Endothelial cell of umbilical vein (primary cell): Measurements from ENCODE around the gene FOS. TPM values are rescaled to one million over a fixed set of nuclear protein-coding genes. Genes with fewer than 3 reads are reported as not detected.

Experiments used
- BruUV-seq: library from RNA; stranded (reverse); fragments of 400-500 nt; replicated peaks from 2 replicates; lab custom pipeline; 2021; lab: Mats Ljungman, UMichigan
- CTCF ChIA-PET: fragments of 300-600, 350-600 bp; sonication (Branson Sonifier 250); formaldehyde crosslinking; loops from one replicate; lab custom pipeline; 2021; ENCODE audit warnings: antibody characterized with exemption, inconsistent platforms; lab: Charles Lee
- POLR2A ChIA-PET: fragments of 300-600, 350-600 bp; sonication (Branson Sonifier 250); formaldehyde crosslinking; loops from one replicate; lab custom pipeline; 2021; ENCODE audit warnings: antibody characterized with exemption, inconsistent platforms; lab: Charles Lee
- DNase-seq: peaks from one replicate; pipeline ENCODE4 v3.0.0-alpha.2; 2011; ENCODE audit warnings: low read depth, low spot score
- FAIRE-seq: peaks from 2 replicates; lab custom pipeline; 2011; peaks lifted over from hg19 to GRCh38; lab: Jason Lieb, UNC
- H2AFZ ChIP-seq: 2 replicates; pipeline ENCODE4 v1.6.0; 2012; ENCODE audit warnings: low read depth, low read length, control low read depth, inconsistent platforms
- H3K27ac ChIP-seq: 2 replicates; pipeline ENCODE4 v1.5.1; 2011; ENCODE audit warnings: low read depth, mild to moderate bottlenecking, control low read depth, low read length, moderate library complexity; ENCODE audit not compliant: insufficient read depth
- H3K27me3 ChIP-seq, 2 experiments: 2 replicates each; pipeline versions ENCODE4 v1.6.0 to v1.6.1; 2011; ENCODE audit warnings: low read length in 2 of 2, mixed read lengths in 1 of 2; ENCODE audit not compliant: control insufficient read depth in 2 of 2, insufficient read depth in 2 of 2
- H3K36me3 ChIP-seq, 2 experiments: 2 replicates in 1 of 2; 3 replicates in 1 of 2; pipeline ENCODE4 v1.5.1; 2011; ENCODE audit warnings: low read length in 2 of 2, mild to moderate bottlenecking in 1 of 2, moderate library complexity in 1 of 2; ENCODE audit not compliant: control insufficient read depth in 2 of 2, insufficient read depth in 2 of 2; ENCODE audit errors: extremely low read depth in 1 of 2
- H3K4me1 ChIP-seq: 3 replicates; pipeline ENCODE4 v1.5.1; 2011; ENCODE audit warnings: mild to moderate bottlenecking, low read length; ENCODE audit not compliant: control insufficient read depth, insufficient read depth; ENCODE audit errors: extremely low read depth
- H3K4me2 ChIP-seq: 2 replicates; pipeline ENCODE4 v1.6.1; 2011; ENCODE audit warnings: low read length, control low read depth, mixed read lengths; ENCODE audit not compliant: insufficient read depth
- H3K4me3 ChIP-seq, 3 experiments: fragments of 200-600 bp in 1 of 3; sonication (generic), shearing (Covaris generic) in 1 of 3; replicated peaks in 1 of 3; 2 replicates each; pipeline ENCODE4 v1.5.1; 2011 to 2016; ENCODE audit warnings: control low read depth in 3 of 3, low read length in 3 of 3, mild to moderate bottlenecking in 2 of 3, inconsistent platforms in 1 of 3, low read depth in 1 of 3, moderate library complexity in 1 of 3; ENCODE audit not compliant: insufficient read depth in 1 of 3
- H3K79me2 ChIP-seq: 2 replicates; pipeline ENCODE4 v1.6.0; 2012; ENCODE audit warnings: low read length, inconsistent platforms; ENCODE audit not compliant: control insufficient read depth, insufficient read depth
- H3K9ac ChIP-seq: replicated peaks from 2 replicates; pipeline ENCODE3; 2011; ENCODE audit warnings: low read length, control low read depth; ENCODE audit not compliant: insufficient read depth; ENCODE audit errors: extremely low read depth
- H3K9me1 ChIP-seq: replicated peaks from 3 replicates; pipeline ENCODE4 v1.6.0; 2011; ENCODE audit warnings: mild to moderate bottlenecking, low read length; ENCODE audit not compliant: control insufficient read depth, insufficient read depth; ENCODE audit errors: extremely low read depth
- H3K9me3 ChIP-seq: replicated peaks from 2 replicates; pipeline ENCODE4 v1.5.1; 2012; ENCODE audit warnings: low read length, inconsistent platforms; ENCODE audit not compliant: control insufficient read depth, insufficient read depth
- H4K20me1 ChIP-seq: replicated peaks from 2 replicates; pipeline ENCODE3; 2011; ENCODE audit warnings: mild to moderate bottlenecking, low read length; ENCODE audit not compliant: control insufficient read depth, insufficient read depth; ENCODE audit errors: extremely low read depth
- EZH2 ChIP-seq: IDR thresholded peaks from 2 replicates; pipeline ENCODE4 v1.6.1; 2012; ENCODE audit warnings: borderline replicate concordance, low read depth, mild to moderate bottlenecking, moderate library complexity, low read length, inconsistent platforms; ENCODE audit not compliant: severe bottlenecking
- FOS ChIP-seq: IDR thresholded peaks from 2 replicates; pipeline ENCODE4 v1.6.1; 2011; ENCODE audit warnings: mild to moderate bottlenecking, low read length, moderate library complexity, borderline replicate concordance; ENCODE audit not compliant: insufficient read depth
- GATA2 ChIP-seq: IDR thresholded peaks from 2 replicates; pipeline ENCODE4 v1.7.0; 2011; ENCODE audit warnings: low read depth, mild to moderate bottlenecking, moderate library complexity, mixed read lengths, low read length; ENCODE audit not compliant: insufficient read length, insufficient read depth
- JUN ChIP-seq: IDR thresholded peaks from 2 replicates; pipeline ENCODE4 v1.6.1; 2011; ENCODE audit warnings: borderline replicate concordance, low read depth; ENCODE audit not compliant: insufficient read length, insufficient read depth
- MYC ChIP-seq: IDR thresholded peaks from one replicate; pipeline ENCODE4 v1.6.1; 2011; ENCODE audit warnings: mild to moderate bottlenecking, low read depth, low read length
- POLR2A ChIP-seq: IDR thresholded peaks from 2 replicates; pipeline ENCODE4 v1.6.1; 2012; ENCODE audit warnings: low read depth, mild to moderate bottlenecking, control low read depth, low read length
- POLR2AphosphoS5 ChIP-seq: IDR thresholded peaks from 2 replicates; pipeline ENCODE4 v1.6.1; 2012; ENCODE audit warnings: low read depth, mild to moderate bottlenecking, control low read depth, low read length, moderate library complexity; ENCODE audit not compliant: insufficient read depth
- dilution Hi-C: fragments of 300-500 bp; cut with MboI; formaldehyde crosslinking; loops from one replicate; pipeline ENCODE4 v1.15.0; 2019; ENCODE audit warnings: low sequenced_read_pairs; ENCODE audit not compliant: extremely low pct_ligation_motif_present
- intact Hi-C: fragments of 100-400 bp; cut with micrococcal nuclease; formaldehyde crosslinking; loops from one replicate; pipeline ENCODE4 v1.10.0; 2022
- polyA plus RNA-seq, 4 experiments: library from polyadenylated mRNA; depleted of rRNA in 3 of 4; stranded (reverse) in 3 of 4; unstranded in 1 of 4; fragments of >200 nt; gene quantifications; 2 replicates each; pipeline versions ENCODE4 v1.2.1 to v1.2.3, GENCODE V29; 2011 to 2012; ENCODE audit warnings: missing spikeins in 1 of 4
- total RNA-seq: library from RNA; stranded (reverse); gene quantifications from 2 replicates; pipeline ENCODE4 v1.2.3, GENCODE V29; 2021
- TF ChIP-seq, protein P1 (sequence below): IDR thresholded peaks from 2 replicates; pipeline ENCODE4 v1.6.1; 2011; ENCODE audit not compliant: insufficient read depth, insufficient read length
- TF ChIP-seq, protein P2 (sequence below), 2 donors: IDR thresholded peaks; 1 replicate in 1 of 2; 2 replicates in 1 of 2; pipeline ENCODE4 v1.5.1; 2011; ENCODE audit warnings: low read length in 2 of 2, mild to moderate bottlenecking in 2 of 2, moderate library complexity in 2 of 2, control low read depth in 1 of 2, inconsistent platforms in 1 of 2, low read depth in 1 of 2; ENCODE audit not compliant: insufficient read depth in 1 of 2; ENCODE audit errors: extremely low read depth in 1 of 2

FOS gene
- total and polyA plus RNA-seq, 2 donors (not counting 3 experiments of a cell fraction or from before 2014, with no cell fraction given) = 9.2 to 41.6 TPM

DNA sequence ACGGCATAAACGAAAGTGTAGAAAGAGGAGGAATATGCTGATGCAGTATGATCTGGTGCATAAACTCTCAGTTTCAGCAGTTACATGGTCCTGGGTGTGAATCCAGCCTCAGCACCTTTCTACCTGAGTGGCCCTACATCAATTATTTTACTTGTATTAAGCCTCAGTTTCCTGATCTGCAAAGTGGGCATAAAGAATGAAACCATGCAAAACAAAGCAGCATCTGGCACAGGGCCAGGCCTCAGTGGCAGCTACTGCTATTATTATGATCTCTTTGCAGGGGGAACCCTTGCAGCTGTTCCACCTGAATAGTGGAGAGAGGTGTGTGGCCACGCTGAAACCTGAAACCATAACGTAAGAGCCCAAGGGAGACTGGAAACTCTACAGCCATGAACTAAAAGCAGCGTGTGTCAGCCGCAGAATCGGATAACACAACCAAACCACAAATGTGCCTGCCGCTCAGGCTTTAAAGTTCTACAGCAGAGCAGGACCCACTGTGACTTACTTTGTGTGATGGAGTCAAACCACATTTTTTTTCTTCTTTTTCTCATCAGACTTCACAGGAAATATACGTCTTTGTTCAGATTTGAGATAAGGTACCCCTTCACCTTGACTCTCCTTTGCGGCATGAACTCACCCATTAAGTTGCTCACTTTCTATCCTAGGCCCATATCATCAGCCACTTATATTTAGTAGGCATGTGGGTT lies 29.2 kb upstream of the FOS start:
- TF ChIP-seq GATA2 (no peak), FOS (no peak), MYC (no peak), POLR2A (no peak), JUN (no peak)
- TF ChIP-seq, protein P1, sequence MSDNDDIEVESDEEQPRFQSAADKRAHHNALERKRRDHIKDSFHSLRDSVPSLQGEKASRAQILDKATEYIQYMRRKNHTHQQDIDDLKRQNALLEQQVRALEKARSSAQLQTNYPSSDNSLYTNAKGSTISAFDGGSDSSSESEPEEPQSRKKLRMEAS = no peak
- Histone ChIP-seq H2AFZ (no peak overlapping the region), H4K20me1 (no peaks in the 10 kb centered on the region), H3K9me3 (no peaks in the 10 kb centered on the region), H3K36me3 (no peaks in the 10 kb centered on the region), H3K9me1 (no peaks in the 10 kb centered on the region), H3K4me1 (peaks cover 16% of the 10 kb centered on the region), H3K27ac (no peak overlapping the region), H3K4me2 (no peak overlapping the region), H3K27me3 (no peaks in the 10 kb centered on the region), H3K79me2 (no peaks in the 10 kb centered on the region), H3K9ac (no peak overlapping the region), H3K4me3 (no peak overlapping the region)
- FAIRE-seq = no peak
- POLR2A ChIA-PET = interaction anchor here (0.6 kb wide), 2 partner anchors 15 to 22 kb away, joined by 3 read pairs; no protein-coding TSS in a partner anchor
- DNase-seq = no peak
- dilution Hi-C loops = no loop called here
- no TSS peak for BruUV-seq
- intact Hi-C loops = no loop called here
- CTCF ChIA-PET = interaction anchor here (0.9 to 1.4 kb wide), 3 partner anchors 10 to 14 kb away, joined by 4 to 7 read pairs (median 6); no protein-coding TSS in a partner anchor

DNA sequence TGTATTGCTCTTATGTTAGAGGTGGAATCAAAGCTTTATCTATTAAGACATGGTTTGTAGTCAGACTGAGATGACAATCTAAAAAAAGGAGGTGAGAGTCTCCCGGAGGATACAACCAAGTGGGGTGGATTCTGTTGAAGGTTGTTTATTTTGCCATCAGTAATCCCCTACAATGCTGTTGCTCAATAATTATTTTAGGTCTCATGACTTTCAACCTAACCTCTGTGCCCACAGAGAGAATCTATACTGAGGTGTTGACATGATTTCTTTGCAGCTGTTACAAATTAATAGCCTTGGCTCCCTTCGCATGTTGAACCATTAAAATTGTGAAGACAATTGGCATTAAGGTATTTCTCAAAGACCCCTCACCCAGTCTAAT lies 28.7 kb upstream of the FOS start:
- H3K79me2 ChIP-seq = no peaks in the 10 kb centered on the region
- dilution Hi-C loops = no loop called here
- DNase-seq (no peak), FAIRE-seq (no peak)
- H3K27me3 ChIP-seq = no peaks in the 10 kb centered on the region
- H3K27ac ChIP-seq = no peak overlapping the region
- no peaks in the 10 kb centered on the region for H3K9me1 ChIP-seq
- intact Hi-C loops = no loop called here
- no peaks in the 10 kb centered on the region for H4K20me1 ChIP-seq
- H3K4me2 ChIP-seq = no peak overlapping the region
- no peak overlapping the region for H2AFZ ChIP-seq
- H3K9me3 ChIP-seq = no peaks in the 10 kb centered on the region
- H3K4me1 ChIP-seq = peaks cover 19% of the 10 kb centered on the region
- ChIA-PET POLR2A (interaction anchor here (0.6 kb wide), 1 partner anchor 15 kb away, joined by 3 read pairs; no protein-coding TSS in a partner anchor), CTCF (no interaction called here)
- H3K4me3 ChIP-seq = no peak overlapping the region
- H3K36me3 ChIP-seq = no peaks in the 10 kb centered on the region
- TF ChIP-seq EZH2 = no peak
- no peak for TF ChIP-seq GATA2
- no peak for TF ChIP-seq FOS
- TF ChIP-seq POLR2A = no peak
- TF ChIP-seq, protein P1 = no peak
- no peak for TF ChIP-seq MYC
- TF ChIP-seq, protein P2, sequence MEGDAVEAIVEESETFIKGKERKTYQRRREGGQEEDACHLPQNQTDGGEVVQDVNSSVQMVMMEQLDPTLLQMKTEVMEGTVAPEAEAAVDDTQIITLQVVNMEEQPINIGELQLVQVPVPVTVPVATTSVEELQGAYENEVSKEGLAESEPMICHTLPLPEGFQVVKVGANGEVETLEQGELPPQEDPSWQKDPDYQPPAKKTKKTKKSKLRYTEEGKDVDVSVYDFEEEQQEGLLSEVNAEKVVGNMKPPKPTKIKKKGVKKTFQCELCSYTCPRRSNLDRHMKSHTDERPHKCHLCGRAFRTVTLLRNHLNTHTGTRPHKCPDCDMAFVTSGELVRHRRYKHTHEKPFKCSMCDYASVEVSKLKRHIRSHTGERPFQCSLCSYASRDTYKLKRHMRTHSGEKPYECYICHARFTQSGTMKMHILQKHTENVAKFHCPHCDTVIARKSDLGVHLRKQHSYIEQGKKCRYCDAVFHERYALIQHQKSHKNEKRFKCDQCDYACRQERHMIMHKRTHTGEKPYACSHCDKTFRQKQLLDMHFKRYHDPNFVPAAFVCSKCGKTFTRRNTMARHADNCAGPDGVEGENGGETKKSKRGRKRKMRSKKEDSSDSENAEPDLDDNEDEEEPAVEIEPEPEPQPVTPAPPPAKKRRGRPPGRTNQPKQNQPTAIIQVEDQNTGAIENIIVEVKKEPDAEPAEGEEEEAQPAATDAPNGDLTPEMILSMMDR (IDR thresholded peaks at IDR 0.05; ENCODE audit: extremely low read depth in 1 of 2, insufficient read depth in 1 of 2, low read depth in 1 of 2, low read length in 2 of 2) = no peak
- TF ChIP-seq POLR2AphosphoS5 = no peak
- TF ChIP-seq JUN = no peak
- no peak overlapping the region for H3K9ac ChIP-seq
- no TSS peak for BruUV-seq
